BE2C (cell line): ENCODE results near the gene KRT79.

Experiments
- DNase-seq: peaks from one replicate; pipeline ENCODE4 v3.0.0-alpha.2; 2020
- H3K27me3 ChIP-seq: fragments of 250-450 bp; sonication (Bioruptor Pico); 2 replicates; pipeline ENCODE4 v1.5.1; 2020; ENCODE audit warnings: mild to moderate bottlenecking
- H3K36me3 ChIP-seq: fragments of 250-450 bp; sonication (Bioruptor Pico); 2 replicates; pipeline ENCODE4 v1.5.1; 2020; ENCODE audit warnings: mild to moderate bottlenecking
- H3K4me1 ChIP-seq: fragments of 250-450 bp; sonication (Bioruptor Pico); 2 replicates; pipeline ENCODE4 v1.5.1; 2020
- H3K4me3 ChIP-seq: 2 replicates; pipeline ENCODE4 v1.5.1; 2011; ENCODE audit warnings: low read depth, low read length
- H3K9me3 ChIP-seq: fragments of 250-450 bp; sonication (Bioruptor Pico); 2 replicates; pipeline ENCODE4 v1.5.1; 2020
- TF ChIP-seq, protein P1 (sequence below): IDR thresholded peaks from 2 replicates; pipeline ENCODE4 v1.5.1; 2012; ENCODE audit warnings: mild to moderate bottlenecking, low read depth, low read length

Gene KRT79

DNA sequence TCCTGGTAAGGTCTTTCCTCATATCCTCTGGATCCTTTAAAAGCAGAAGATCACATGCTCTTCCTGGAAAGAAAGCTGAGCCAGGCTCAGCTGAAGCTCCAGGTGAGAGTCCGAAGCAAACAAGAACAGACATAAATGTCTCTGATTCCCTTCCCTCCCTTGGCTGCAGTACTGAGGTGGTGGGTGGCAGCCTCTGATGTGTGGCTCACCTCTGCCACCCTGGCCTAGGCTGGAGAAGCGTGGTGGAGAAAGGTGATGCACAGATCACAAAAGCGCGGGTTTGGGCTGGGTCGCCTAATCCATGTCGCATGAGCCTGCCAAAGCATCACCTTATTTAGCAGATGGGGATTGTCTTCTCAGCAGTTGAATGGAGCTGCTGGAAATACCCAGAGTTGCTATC, 54.2 kb downstream of the KRT79 start:
- Histone ChIP-seq H3K9me3 (no peaks in the 10 kb centered on the region), H3K36me3 (no peaks in the 10 kb centered on the region), H3K4me3 (no peak overlapping the region), H3K27me3 (peaks cover 17% of the 10 kb centered on the region), H3K4me1 (no peaks in the 10 kb centered on the region)
- DNase-seq, result no peak
- TF ChIP-seq, protein P1, sequence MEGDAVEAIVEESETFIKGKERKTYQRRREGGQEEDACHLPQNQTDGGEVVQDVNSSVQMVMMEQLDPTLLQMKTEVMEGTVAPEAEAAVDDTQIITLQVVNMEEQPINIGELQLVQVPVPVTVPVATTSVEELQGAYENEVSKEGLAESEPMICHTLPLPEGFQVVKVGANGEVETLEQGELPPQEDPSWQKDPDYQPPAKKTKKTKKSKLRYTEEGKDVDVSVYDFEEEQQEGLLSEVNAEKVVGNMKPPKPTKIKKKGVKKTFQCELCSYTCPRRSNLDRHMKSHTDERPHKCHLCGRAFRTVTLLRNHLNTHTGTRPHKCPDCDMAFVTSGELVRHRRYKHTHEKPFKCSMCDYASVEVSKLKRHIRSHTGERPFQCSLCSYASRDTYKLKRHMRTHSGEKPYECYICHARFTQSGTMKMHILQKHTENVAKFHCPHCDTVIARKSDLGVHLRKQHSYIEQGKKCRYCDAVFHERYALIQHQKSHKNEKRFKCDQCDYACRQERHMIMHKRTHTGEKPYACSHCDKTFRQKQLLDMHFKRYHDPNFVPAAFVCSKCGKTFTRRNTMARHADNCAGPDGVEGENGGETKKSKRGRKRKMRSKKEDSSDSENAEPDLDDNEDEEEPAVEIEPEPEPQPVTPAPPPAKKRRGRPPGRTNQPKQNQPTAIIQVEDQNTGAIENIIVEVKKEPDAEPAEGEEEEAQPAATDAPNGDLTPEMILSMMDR, result no peak

DNA sequence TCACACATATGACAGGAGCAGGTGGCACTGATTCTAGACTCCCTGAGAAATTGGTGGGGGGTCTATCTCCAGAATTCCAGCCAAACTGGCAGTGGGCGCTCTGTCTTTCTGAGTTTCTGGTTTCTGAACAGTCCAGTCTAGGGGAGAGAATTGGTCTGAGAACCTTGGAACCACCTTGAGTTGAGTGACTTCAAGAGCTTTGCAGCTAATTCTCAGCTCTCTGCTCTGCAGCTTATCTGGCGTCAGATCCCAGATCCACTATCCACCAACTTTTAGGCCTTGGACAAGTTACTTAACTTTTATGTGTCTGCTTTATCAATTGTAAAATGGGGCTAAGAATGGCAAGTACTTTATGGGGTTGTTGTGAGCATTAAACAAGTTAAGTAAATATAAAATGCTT, 55.3 kb downstream of the KRT79 start:
- TF ChIP-seq, protein P1, result no peak
- DNase-seq, result no peak

DNA sequence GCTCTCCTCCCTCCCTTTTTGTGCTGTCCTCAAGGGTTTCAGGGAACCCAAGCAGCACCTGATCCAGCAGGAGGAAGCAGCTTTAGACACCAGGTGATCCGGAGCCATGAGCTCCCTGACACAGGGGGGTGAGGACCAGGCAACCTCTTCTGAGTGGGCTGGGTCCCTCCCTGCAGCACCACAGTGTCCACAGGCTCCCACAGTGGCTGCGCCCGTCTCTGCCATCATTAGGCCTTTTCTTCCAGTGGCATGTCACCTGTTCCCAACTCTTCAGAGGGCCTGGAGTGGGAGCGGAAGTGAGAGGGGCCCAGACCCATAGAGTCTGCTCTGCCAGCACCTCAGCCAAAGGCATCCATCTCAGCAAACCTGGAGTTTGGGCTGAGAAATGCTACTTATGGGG, 56.5 kb downstream of the KRT79 start:
- Histone ChIP-seq H3K9me3 (no peaks in the 10 kb centered on the region), H3K4me1 (no peaks in the 10 kb centered on the region), H3K4me3 (no peak overlapping the region), H3K27me3 (peaks cover 13% of the 10 kb centered on the region), H3K36me3 (no peaks in the 10 kb centered on the region)
- no peak for DNase-seq
- TF ChIP-seq, protein P1, result no peak

More for the DNA sequence above, 55.3 kb downstream of the KRT79 start:
- no peaks in the 10 kb centered on the region for H3K9me3 ChIP-seq
- H3K27me3 ChIP-seq, result peaks cover 16% of the 10 kb centered on the region
- no peaks in the 10 kb centered on the region for H3K4me1 ChIP-seq
- no peaks in the 10 kb centered on the region for H3K36me3 ChIP-seq
- no peak overlapping the region for H3K4me3 ChIP-seq

DNA sequence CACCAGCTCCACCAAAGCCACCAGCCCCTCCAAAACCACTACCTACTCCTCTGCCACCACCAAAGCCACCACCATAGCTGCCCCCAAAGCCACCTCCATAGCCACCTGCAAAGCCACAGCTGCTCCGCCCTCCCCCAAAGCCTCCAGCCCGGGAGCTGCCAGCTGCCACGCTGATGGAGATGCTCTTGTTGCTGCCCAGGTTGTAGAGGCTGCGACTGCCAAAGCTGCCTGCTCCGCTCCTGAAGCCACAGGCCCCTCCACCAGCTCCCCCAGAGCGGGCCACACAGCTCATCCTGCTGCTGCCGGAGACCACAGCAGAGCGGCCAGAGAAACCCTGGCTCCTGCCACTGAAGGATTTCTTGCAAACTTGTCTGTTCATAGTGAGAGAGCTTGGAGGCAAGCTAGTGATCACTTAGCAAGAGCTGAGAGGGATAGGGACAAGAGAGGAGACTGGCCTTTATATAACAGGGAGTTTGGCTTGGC, 57.2 kb downstream of the KRT79 start, which contains the start of gene KRT76:
Gene KRT76 (minus strand): TSS at position 433 of the 483 bp plus-strand sequence. CDS start 54 bp downstream, at position 379.
- Histone ChIP-seq H3K4me3 (no peak within 1 kb of the TSS), H3K36me3 (no peaks in the 10 kb centered on the region), H3K4me1 (no peaks in the 10 kb centered on the region), H3K27me3 (peaks cover 13% of the 10 kb centered on the region), H3K9me3 (no peaks in the 10 kb centered on the region)
- no peak for DNase-seq
- TF ChIP-seq, protein P1, result no peak

DNA sequence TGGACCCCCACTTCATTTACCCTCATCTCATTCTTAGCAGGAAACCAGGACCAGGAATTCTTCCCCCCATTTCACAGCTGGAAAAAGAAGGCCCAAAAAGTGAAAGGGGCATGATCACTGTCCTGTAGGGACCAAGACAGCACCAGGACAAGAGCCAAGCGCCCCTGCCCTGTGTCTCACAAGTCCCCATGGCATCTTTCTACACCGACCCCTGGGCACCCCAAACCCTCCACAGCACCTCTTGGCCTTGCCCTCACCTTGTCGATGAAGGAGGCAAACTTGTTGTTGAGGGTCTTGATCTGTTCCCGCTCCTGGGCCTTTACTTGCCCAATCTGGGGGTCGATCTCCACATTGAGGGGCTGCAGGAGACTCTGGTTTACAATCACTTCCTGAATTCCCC, 57.7 kb downstream of the KRT79 start:
- no peak for DNase-seq
- H3K27me3 ChIP-seq, result peaks cover 13% of the 10 kb centered on the region

DNA sequence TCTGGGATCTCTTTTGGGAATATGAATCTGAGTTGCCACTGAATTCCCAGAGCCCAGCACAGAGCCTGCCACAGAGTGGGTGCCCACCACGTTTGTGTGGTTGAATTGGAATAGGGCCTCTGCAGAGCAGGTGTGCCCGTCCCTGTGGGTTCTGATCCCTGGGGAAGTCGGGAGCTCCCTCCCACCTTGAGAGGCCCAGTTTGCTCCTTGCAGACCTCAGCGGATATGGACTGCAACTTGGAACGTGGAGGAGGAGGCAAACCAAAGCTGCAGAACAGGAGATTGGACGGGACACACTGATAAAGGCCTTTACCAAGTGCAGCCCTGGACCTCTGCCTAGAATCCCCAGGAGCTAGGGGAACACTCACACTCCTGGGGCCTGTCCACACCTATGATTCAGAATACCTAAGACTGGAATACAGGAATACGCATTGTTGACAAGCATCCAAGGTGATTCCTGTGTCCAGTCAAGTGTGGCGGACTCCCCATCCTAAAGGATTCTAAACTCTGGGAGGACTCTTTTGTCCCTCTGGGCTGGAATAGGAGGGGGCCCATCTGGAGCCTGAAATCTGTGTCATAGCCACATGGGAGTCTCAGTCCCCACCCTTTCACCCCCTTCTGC, 59.4 kb downstream of the KRT79 start:
- H3K36me3 ChIP-seq, result no peaks in the 10 kb centered on the region
- no peaks in the 10 kb centered on the region for H3K4me1 ChIP-seq
- no peak for DNase-seq
- no peaks in the 10 kb centered on the region for H3K9me3 ChIP-seq
- TF ChIP-seq, protein P1, result no peak
- no peak overlapping the region for H3K4me3 ChIP-seq
- H3K27me3 ChIP-seq, result peaks cover 9% of the 10 kb centered on the region; the same call in 1 of the 2 replicates

More for the DNA sequence above, 57.7 kb downstream of the KRT79 start:
- Histone ChIP-seq H3K4me3 (no peak overlapping the region), H3K36me3 (no peaks in the 10 kb centered on the region), H3K9me3 (no peaks in the 10 kb centered on the region), H3K4me1 (no peaks in the 10 kb centered on the region)
- TF ChIP-seq, protein P1, result no peak
